Vagina (tissue), 2 donors: ENCODE data around the gene KIAA0825. TPM values are rescaled to one million over a fixed set of nuclear protein-coding genes. Genes with fewer than 3 reads are reported as not detected.

Source experiments
- DNase-seq, 2 donors: peaks; one replicate each; pipeline ENCODE4 v3.0.0-alpha.2; 2017; ENCODE audit errors: extremely low spot score in 2 of 2
- H3K27ac ChIP-seq: fragments of 200-600 bp; sonication (generic); one replicate; pipeline ENCODE4 v1.5.1; 2019
- H3K27me3 ChIP-seq: fragments of 200-600 bp; sonication (generic); one replicate; pipeline ENCODE4 v1.5.1; 2019
- H3K36me3 ChIP-seq, 2 donors: fragments of 200-600 bp; sonication (generic); one replicate each; pipeline ENCODE4 v1.5.1; 2017 to 2019
- H3K4me1 ChIP-seq: fragments of 200-600 bp; sonication (generic); one replicate; pipeline ENCODE4 v1.5.1; 2019
- H3K4me3 ChIP-seq, 2 donors: fragments of 200-600 bp; sonication (generic); 1 replicate in 1 of 2; 2 replicates in 1 of 2; pipeline ENCODE4 v1.5.1; 2016 to 2019
- H3K9me3 ChIP-seq: fragments of 200-600 bp; sonication (generic); one replicate; pipeline ENCODE4 v1.5.1; 2019
- POLR2A ChIP-seq, 2 donors: fragments of 450-650 bp; IDR thresholded peaks; one replicate each; pipeline ENCODE4 v1.6.1; 2017; ENCODE audit warnings: antibody characterized with exemption in 2 of 2, mild to moderate bottlenecking in 2 of 2, moderate library complexity in 2 of 2
- POLR2AphosphoS5 ChIP-seq, 2 donors: sonication (generic); formaldehyde crosslinking; IDR thresholded peaks; one replicate each; pipeline ENCODE4 v1.9.0; 2017; ENCODE audit warnings: antibody characterized with exemption in 2 of 2, mild to moderate bottlenecking in 2 of 2, low read depth in 1 of 2; ENCODE audit not compliant: insufficient read depth in 1 of 2
- intact Hi-C: fragments of 100-400 bp; cut with DNase I; formaldehyde crosslinking; loops from one replicate; pipeline ENCODE4 v1.15.1; 2023
- total RNA-seq: library from RNA; depleted of rRNA; stranded (reverse); fragments of >200 nt; gene quantifications from one replicate; pipeline ENCODE4 v1.2.3, GENCODE V29; 2016
- TF ChIP-seq, protein P1 (sequence below), 3 experiments: fragments of 450-650 bp in 2 of 3; fragments of 200-600 bp in 1 of 3; sonication (generic) in 1 of 3; IDR thresholded peaks; one replicate each; pipeline ENCODE4 v1.5.1; 2017 to 2019; ENCODE audit warnings: antibody characterized with exemption in 3 of 3, mild to moderate bottlenecking in 2 of 3, moderate library complexity in 2 of 3

KIAA0825 gene
- total RNA-seq, 1 donor from 2014 or later, result 2.5 TPM

DNA sequence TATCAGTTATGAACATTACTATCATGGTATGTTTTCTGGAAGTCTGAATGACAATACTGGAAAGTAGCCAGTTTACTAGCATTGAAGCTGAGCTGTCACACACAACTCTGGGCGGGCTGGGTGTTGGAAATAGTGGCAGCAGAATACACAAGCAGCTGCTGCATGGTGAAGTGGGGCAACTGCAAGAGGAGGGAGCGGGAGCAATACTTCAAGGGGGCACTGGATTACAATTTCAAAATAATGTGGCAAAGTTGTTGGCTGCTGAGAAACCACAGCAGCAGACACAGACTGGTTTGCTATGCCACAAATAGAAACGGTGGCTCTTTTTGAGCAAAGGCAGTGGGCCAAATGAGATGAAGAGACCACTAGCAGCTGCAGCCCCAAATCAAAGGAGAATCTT lies 350.2 kb downstream of the KIAA0825 start:
- Histone ChIP-seq H3K9me3 (no peaks in the 10 kb centered on the region), H3K4me3 (no peak overlapping the region), H3K27me3 (no peaks in the 10 kb centered on the region), H3K4me1 (no peaks in the 10 kb centered on the region), H3K27ac (no peak overlapping the region), H3K36me3 (no peaks in the 10 kb centered on the region)
- no peak for DNase-seq
- TF ChIP-seq POLR2AphosphoS5 (IDR thresholded peaks at IDR 0.05; ENCODE audit: insufficient read depth in 1 of 2, low read depth in 1 of 2) (no peak), POLR2A (IDR thresholded peaks at IDR 0.05) (no peak)
- TF ChIP-seq, protein P1, sequence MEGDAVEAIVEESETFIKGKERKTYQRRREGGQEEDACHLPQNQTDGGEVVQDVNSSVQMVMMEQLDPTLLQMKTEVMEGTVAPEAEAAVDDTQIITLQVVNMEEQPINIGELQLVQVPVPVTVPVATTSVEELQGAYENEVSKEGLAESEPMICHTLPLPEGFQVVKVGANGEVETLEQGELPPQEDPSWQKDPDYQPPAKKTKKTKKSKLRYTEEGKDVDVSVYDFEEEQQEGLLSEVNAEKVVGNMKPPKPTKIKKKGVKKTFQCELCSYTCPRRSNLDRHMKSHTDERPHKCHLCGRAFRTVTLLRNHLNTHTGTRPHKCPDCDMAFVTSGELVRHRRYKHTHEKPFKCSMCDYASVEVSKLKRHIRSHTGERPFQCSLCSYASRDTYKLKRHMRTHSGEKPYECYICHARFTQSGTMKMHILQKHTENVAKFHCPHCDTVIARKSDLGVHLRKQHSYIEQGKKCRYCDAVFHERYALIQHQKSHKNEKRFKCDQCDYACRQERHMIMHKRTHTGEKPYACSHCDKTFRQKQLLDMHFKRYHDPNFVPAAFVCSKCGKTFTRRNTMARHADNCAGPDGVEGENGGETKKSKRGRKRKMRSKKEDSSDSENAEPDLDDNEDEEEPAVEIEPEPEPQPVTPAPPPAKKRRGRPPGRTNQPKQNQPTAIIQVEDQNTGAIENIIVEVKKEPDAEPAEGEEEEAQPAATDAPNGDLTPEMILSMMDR (IDR thresholded peaks at IDR 0.05), result no peak
- intact Hi-C loops, result no loop called here

DNA sequence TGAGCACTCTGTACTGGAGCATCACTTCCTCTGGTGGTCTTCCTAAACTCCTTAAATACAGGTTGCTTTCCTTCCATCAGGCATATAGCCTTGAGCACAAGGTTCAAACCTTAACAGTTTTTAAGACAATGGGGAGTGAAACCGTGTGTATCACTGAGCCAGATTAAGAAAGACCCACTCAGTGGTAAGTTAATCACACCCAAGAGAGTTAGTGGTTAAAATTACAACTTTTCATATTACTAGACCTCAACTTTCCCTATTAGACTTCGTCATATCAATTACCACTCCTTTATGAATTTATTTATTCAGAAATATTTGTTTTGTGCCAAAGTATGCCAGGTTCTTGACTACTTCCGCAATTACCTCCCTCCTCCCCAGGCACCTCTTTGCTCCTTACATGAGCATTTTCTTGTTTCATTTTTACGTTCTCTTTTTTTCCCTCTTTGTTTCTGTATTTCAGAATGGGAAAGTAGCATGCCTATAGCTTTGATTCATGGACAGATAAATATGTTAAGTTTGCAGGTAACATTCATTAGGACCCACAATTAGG lies 351.0 kb downstream of the KIAA0825 start:
- intact Hi-C loops, result no loop called here

DNA sequence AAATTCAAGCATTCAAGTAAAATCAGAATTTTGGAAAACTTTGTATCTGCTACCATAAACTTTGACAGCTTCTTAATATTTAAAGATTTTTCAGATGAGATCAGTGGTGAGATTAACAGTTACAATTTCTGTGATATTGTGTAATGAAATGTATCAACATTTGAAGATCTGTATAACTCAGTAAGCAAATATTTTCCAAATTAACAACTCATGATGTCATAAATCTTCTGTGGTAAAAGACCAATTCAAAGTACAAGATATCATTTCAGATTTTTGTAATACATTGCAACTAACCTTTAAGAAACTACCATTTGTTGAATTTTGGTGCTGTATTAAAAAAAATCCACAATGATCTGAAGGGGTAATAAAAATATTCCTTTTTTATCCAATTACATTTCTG lies 352.2 kb downstream of the KIAA0825 start:
- H3K9me3 ChIP-seq, result no peaks in the 10 kb centered on the region
- H3K36me3 ChIP-seq, result no peaks in the 10 kb centered on the region
- H3K27me3 ChIP-seq, result no peaks in the 10 kb centered on the region
- H3K4me3 ChIP-seq, result no peak overlapping the region
- TF ChIP-seq POLR2AphosphoS5 (IDR thresholded peaks at IDR 0.05; ENCODE audit: insufficient read depth in 1 of 2, low read depth in 1 of 2) (no peak), POLR2A (IDR thresholded peaks at IDR 0.05) (no peak)
- TF ChIP-seq, protein P1 (IDR thresholded peaks at IDR 0.05), result no peak
- intact Hi-C loops, result no loop called here
- no peak overlapping the region for H3K27ac ChIP-seq
- no peak for DNase-seq
- no peaks in the 10 kb centered on the region for H3K4me1 ChIP-seq

More for the DNA sequence above, 351.0 kb downstream of the KIAA0825 start:
- no peaks in the 10 kb centered on the region for H3K27me3 ChIP-seq
- TF ChIP-seq POLR2AphosphoS5 (IDR thresholded peaks at IDR 0.05; ENCODE audit: insufficient read depth in 1 of 2, low read depth in 1 of 2), result no peak
- no peaks in the 10 kb centered on the region for H3K4me1 ChIP-seq
- H3K36me3 ChIP-seq, result no peaks in the 10 kb centered on the region
- no peak for DNase-seq
- no peaks in the 10 kb centered on the region for H3K9me3 ChIP-seq
- no peak overlapping the region for H3K27ac ChIP-seq
- no peak overlapping the region for H3K4me3 ChIP-seq

DNA sequence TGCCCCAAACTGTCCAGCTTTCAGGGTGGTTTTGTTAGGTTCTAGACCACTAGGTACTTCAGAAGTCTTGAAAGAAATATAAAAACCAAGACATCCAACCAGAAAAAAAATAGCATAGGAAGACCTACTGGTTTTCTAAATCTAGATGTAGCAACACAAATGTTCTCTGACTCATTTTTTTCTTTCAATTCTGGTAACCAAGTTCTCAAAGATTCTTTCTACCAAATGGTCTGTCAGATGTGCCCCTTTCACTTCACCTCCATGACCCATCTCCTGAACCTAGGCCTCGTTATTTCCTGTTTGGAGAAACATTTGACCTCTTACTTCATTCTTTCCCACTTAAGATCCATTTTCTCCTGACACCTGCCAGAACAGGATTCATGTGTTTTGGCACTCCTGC lies 355.3 kb downstream of the KIAA0825 start:
- Histone ChIP-seq H3K4me1 (no peaks in the 10 kb centered on the region), H3K27me3 (no peaks in the 10 kb centered on the region), H3K27ac (no peak overlapping the region), H3K9me3 (no peaks in the 10 kb centered on the region), H3K4me3 (no peak overlapping the region), H3K36me3 (no peaks in the 10 kb centered on the region)
- TF ChIP-seq POLR2A (IDR thresholded peaks at IDR 0.05) (no peak), POLR2AphosphoS5 (IDR thresholded peaks at IDR 0.05; ENCODE audit: insufficient read depth in 1 of 2, low read depth in 1 of 2) (no peak)
- TF ChIP-seq, protein P1 (IDR thresholded peaks at IDR 0.05), result no peak
- intact Hi-C loops, result no loop called here
- DNase-seq, result no peak

DNA sequence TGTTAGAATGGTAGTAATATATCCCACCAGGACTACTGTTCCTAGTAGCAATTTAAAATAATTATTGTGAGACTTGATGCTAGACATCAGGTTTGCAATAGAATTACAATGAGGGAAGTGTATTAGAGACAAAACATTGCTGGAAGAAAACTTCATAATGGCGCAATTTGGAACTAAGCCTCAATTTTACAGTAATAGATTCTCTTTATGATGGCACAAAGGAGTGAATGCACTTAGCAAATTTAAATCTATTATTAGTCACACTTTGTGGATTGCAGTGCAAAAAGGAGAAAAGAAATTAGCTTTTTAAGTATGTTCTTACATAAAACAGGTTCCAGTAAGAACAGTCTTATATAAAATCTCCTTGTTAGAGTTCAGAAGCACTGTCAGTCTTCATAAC lies 358.3 kb downstream of the KIAA0825 start:
- TF ChIP-seq, protein P1 (IDR thresholded peaks at IDR 0.05), result no peak
- no peak for TF ChIP-seq POLR2AphosphoS5 (IDR thresholded peaks at IDR 0.05; ENCODE audit: insufficient read depth in 1 of 2, low read depth in 1 of 2)
- no peak for TF ChIP-seq POLR2A (IDR thresholded peaks at IDR 0.05)
- Histone ChIP-seq H3K4me3 (no peak overlapping the region), H3K27me3 (no peaks in the 10 kb centered on the region), H3K36me3 (no peaks in the 10 kb centered on the region), H3K27ac (no peak overlapping the region), H3K9me3 (no peaks in the 10 kb centered on the region), H3K4me1 (no peaks in the 10 kb centered on the region)
- no peak for DNase-seq
- intact Hi-C loops, result no loop called here
